Ecto neural progenitor cell (in vitro differentiated cells): ENCODE data around the gene FAM13B.
"Not testable (repeated sequence)": the region's sequence is repeated elsewhere in the genome, so short reads cannot be mapped to it uniquely, and the experiment has no call there.

Experiments used
- DNase-seq: peaks from one replicate; pipeline ENCODE4 v3.0.0-alpha.2; 2018; ENCODE audit warnings: low spot score

FAM13B gene

GRCh38 chr5:138033907-138034306 is 1.0 kb upstream of the FAM13B start:
- DNase-seq: no peak

DNA sequence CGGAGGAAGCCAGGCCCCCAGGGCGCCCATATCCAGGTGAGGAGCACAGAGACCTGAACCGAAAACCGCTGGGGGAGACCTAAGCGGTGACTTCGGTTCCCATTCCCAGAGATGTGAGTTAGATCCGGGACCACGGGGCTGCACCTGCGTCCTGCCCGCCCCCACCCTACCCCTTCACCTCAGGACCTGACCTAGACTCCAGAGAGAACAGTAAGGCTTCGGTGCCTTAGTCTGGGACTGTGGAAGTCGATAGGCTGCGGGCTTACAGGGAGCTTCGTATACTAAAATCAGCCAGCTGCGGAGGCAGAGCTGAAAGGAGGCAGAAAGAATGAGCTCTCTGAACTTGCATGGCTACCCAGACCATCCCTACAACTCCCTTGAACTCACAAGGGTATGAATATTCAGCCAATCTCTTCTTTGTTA is 518 bp upstream of the FAM13B start:
- no peak for DNase-seq

- DNase-seq: no peak
Observed at GRCh38 chr5:138032028-138032571, 779 bp downstream of the FAM13B start.

- DNase-seq: no peak
Observed at GRCh38 chr5:138029944-138030343, 2.9 kb downstream of the FAM13B start.

DNA sequence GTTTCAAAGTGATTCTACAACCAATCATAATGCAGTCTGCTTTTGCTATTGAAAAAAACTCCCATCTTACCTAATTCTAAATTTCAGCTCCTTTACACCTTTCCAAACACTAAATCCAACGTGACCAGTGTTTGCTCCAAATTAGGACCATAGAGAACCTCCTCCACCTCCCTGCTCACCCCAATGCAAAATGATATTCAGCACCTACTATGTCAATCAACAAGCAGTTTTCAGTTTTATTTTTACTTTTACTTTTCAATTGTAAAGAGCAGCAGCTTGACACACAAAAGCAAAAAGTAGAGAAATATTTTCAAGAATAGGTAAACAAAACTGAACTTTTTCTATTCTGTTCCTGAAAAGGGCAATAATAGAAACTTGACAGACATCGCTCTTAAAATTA is 3.4 kb downstream of the FAM13B start:
- no peak for DNase-seq

- DNase-seq: no peak
Observed at GRCh38 chr5:138028971-138029365, 3.9 kb downstream of the FAM13B start.

DNA sequence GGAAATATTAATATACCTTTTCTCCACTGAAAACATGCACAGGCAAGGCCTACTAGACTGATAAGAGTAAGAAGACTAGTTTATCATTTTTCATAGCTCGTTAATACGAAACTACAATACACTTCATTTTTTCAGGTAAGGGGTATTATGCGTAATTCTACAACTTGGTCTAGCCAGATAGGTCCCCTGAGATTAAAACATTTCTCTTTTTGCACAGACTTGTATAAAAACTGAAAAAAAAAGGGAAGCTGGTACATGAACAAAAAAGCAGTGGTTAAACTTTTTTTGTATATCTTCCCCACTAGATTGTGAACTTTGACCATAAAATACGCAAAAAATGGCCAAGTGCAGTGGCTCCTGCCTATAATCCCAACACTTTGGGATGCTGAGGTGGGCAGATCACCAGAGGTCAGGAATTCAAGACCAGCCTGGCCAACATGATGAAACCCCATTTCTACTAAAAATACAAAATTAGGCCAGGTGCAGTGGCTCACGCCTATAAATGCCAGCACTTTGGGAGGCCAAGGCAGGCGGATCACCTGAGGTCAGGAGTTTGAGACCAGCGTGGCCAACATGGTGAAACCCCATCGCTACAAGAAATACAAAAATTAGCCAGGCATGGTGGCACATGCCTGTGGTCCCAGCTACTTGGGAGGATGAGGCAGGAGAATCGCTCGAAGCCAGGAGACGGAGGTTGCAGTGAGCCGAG is 4.5 kb downstream of the FAM13B start:
- DNase-seq: not testable (repeated sequence)

- not testable (repeated sequence) for DNase-seq
Observed at GRCh38 chr5:138026793-138027192, 6.1 kb downstream of the FAM13B start.

DNA sequence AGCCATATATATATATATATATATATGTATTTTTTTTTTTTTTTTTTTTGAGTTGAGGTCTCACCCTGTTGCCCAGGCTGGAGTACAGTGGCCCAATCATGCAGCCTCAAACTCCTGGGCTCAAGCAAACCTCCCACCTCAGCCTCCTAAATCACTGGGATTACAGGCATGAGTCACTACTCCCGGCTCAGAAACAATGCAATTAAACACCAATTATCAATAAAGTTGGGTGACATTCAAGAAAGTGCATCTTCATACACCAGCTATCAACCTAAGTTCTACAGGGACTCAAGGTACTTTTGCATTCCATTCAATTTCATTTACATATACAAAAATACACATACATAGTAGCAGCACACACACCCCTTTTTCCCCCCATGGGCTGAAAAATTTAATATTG is 7.6 kb downstream of the FAM13B start:
- DNase-seq: no peak

GRCh38 chr5:138024117-138024516 is 8.8 kb downstream of the FAM13B start:
- DNase-seq: no peak

- DNase-seq: no peak
Observed at GRCh38 chr5:138022912-138023311, 10.0 kb downstream of the FAM13B start.

DNA sequence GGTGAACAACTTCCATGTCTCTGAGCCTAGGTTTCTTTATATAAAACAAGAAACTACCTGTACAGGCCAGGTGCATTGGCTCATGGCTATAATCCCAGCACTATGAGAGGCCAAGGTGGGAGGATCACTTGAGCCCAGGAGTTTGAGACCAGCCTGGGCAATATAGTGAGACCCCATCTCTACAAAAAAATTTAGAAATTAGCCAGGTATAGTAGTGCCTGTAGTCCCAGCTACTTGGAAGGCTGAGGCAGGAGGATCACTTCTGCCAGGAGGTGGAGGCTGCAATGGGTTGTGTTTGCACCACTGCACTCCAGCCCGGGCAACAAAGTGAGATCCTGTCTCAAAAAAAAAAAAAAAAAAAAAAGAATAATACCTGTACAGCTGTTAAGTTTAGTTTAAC is 11.1 kb downstream of the FAM13B start:
- no peak for DNase-seq

DNA sequence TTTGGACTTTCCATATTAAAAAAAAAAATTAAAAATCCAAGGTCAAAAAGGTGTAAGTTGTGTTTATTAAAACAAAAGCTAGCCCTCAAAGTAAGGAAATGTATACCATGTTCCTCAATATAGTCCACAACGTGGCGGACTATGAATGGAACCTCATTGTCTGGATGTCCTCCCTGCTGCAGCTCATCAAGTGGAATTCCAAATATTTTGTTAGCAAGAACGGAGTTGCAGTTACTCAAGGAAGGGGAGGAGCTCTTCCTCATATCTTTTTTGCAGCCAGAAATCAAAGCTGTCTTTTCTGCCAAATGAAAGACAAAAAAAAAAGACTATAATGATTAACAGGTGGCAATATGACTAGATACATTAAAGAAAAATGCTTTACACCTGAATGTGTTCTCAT is 14.0 kb downstream of the FAM13B start:
- no peak for DNase-seq

DNA sequence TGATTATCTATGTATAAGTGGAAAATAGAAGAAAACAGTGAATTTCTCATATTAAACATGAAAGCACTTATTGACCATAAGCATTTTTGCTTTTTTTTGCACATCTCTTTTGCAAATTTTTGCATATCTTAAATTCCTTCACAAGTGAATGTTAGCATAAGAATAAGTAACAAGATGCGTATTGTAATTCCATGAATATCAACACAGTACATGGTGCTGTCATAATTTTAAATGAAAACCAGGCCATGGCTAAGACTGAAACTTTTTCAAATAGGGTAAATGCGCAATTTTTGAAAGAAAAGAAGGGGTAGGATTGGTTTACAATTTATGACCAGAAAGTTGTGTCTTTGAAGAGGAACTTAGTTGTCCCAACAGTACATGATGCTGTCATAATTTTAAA is 17.0 kb downstream of the FAM13B start:
- no peak for DNase-seq

DNA sequence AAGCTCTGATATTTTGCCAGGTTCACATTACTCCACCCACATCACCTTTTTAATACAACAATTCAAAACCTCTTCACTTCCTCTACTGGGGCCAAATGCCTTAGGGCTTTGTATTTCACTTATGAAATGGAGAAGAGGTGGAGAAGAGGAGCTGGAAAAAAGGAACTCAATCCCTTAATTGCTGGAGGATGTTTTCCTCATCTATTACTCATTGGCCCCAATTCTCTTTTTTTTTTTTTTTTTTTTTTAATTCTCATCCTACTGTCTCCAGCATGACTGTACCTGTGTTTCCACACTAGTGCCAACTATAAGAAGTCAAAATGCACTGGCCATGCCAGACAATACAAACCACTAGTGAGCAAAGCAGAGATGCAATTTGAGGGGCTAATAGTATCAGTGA is 20.9 kb downstream of the FAM13B start:
- DNase-seq: no peak

- DNase-seq: no peak
Observed at GRCh38 chr5:138000102-138000723, 32.7 kb downstream of the FAM13B start.

- no peak for DNase-seq
Observed at GRCh38 chr5:137997726-137998213, 35.1 kb downstream of the FAM13B start.

GRCh38 chr5:137995749-137996128 is 37.1 kb downstream of the FAM13B start:
- DNase-seq: no peak

- no peak for DNase-seq
Observed at GRCh38 chr5:137995077-137995748, 37.7 kb downstream of the FAM13B start.

- DNase-seq: no peak
Observed at GRCh38 chr5:137994556-137994955, 38.3 kb downstream of the FAM13B start.

DNA sequence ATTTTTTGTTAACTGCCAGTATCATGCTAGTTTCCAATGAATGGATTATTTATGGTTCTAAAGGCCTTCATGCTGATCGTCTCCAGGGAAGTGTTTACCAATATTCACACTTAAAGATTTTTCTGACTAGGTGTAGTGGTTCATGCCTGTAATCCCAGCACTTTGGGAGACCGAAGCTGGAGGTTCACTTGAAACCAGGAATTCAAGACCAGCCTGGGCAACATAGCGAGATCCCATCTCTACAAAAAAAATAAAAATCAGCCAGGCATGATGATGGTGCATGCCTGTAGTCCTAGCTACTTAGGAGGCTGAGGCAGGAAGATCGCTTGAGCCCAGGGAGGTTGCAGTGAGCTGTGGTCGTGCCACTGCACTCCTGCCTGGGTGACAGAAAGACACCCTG is 43.5 kb downstream of the FAM13B start:
- no peak for DNase-seq

GRCh38 chr5:137975208-137975607 is 57.7 kb downstream of the FAM13B start:
- DNase-seq: no peak

- DNase-seq: not testable (repeated sequence)
Observed at GRCh38 chr5:137970384-137970783, 62.5 kb downstream of the FAM13B start.
